ENCODE data around the gene TUBE1.

- TF ChIP-seq CTCF (conservative IDR thresholded peaks at IDR 0.05; ENCODE audit: low read length) (no peak), EZH2phosphoT487 (IDR thresholded peaks at IDR 0.05; ENCODE audit: borderline replicate concordance) (no peak)
Measured at GRCh38 chr6:112044196-112044595, 43.1 kb downstream of the TUBE1 start.

All from Loucy (cell line).